ENCODE measurements around the gene CKAP5.

The CKAP5 gene

DNA sequence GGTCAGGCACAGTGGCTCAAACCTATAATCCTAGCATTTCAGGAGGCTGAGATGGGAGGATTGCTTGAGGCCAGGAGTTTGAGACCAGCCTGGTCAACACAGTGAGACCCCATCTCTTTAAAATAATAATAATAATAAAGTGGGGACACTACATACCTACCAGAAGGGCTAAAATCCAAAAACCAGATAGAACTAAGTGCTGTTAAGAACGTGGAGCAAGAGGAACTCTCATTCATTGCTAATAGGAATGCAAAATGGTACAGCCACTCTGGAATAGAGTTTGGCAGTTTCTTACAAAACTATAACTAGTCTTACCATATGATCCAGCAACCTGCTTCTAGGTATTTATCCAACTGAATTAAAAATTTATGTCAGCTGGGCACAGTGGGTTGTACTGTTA is 9.6 kb downstream of the CKAP5 start:
- CTCF ChIA-PET = no interaction called here
- POLR2A ChIA-PET = no interaction called here
- no peak overlapping the region for H3K27ac ChIP-seq (ENCODE audit: extremely low read depth, low read depth, low read length)

DNA sequence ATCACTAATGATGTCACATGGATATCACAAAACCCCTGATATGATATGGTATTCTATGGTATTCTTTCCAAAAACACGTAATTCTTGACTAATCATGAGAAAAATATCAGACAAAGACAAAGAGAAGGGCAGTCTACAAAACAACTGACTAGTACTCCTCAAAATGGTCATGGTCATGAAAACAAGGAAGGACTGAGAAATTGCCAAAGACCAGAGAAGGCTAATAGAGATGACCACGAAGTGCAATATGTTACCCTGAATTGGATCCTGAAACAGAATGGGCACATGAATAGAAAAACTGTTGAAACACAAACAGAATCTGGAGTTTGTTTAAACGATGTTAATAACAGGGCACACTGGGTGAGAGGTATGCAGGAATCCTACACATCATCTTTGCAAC is 10.2 kb downstream of the CKAP5 start:
- TF ChIP-seq ZNF580 (tag by site-specific recombination; IDR thresholded peaks at IDR 0.05) = no peak
- TF ChIP-seq YY2 (tag by site-specific recombination; IDR thresholded peaks at IDR 0.05) = no peak
- no peak for TF ChIP-seq FEZF1 (tag by site-specific recombination; IDR thresholded peaks at IDR 0.05)
- no peak for TF ChIP-seq KLF10 (tag by site-specific recombination; IDR thresholded peaks at IDR 0.05)
- no peak for TF ChIP-seq ZNF658 (tag by site-specific recombination; IDR thresholded peaks at IDR 0.05)
- ChIA-PET POLR2A (no interaction called here), CTCF (no interaction called here)
- no peaks in the 10 kb centered on the region for H3K36me3 ChIP-seq (ENCODE audit: control insufficient read depth in 2 of 2, insufficient read depth in 1 of 2, low read length in 2 of 2)
- no peak overlapping the region for H3K27ac ChIP-seq (ENCODE audit: extremely low read depth, low read depth, low read length)
- H3K4me3 ChIP-seq (ENCODE audit: low read depth, low read length) = no peak overlapping the region
- H3K4me1 ChIP-seq (ENCODE audit: control insufficient read depth, insufficient read depth, low read length) = peaks cover 3% of the 10 kb centered on the region; the same call in 1 of the 2 replicates
- no peaks in the 10 kb centered on the region for H3K9me3 ChIP-seq (ENCODE audit: control insufficient read depth, insufficient read depth, low read depth, low read length)

More for the DNA sequence above, 9.6 kb downstream of the CKAP5 start:
- Histone ChIP-seq H3K9me3 (ENCODE audit: control insufficient read depth, insufficient read depth, low read depth, low read length) (no peaks in the 10 kb centered on the region), H3K36me3 (ENCODE audit: control insufficient read depth in 2 of 2, insufficient read depth in 1 of 2, low read length in 2 of 2) (peaks cover 0 to 3% of the 10 kb centered on the region in 2 experiments; a peak in 1 of 3 replicates), H3K4me1 (ENCODE audit: control insufficient read depth, insufficient read depth, low read length) (peaks cover 3% of the 10 kb centered on the region; the same call in 1 of the 2 replicates), H3K4me3 (ENCODE audit: low read depth, low read length) (no peak overlapping the region)
- no peak for TF ChIP-seq ZNF585B (tag by site-specific recombination; IDR thresholded peaks at IDR 0.05)
- TF ChIP-seq ZNF354C (tag by site-specific recombination; IDR thresholded peaks at IDR 0.05; ENCODE audit: borderline replicate concordance, low read depth) = no peak
- TF ChIP-seq ZNF677 (tag by site-specific recombination; IDR thresholded peaks at IDR 0.05) = no peak
- no peak for TF ChIP-seq HOXA7 (CRISPR knock-in tag; IDR thresholded peaks at IDR 0.05; ENCODE audit: borderline replicate concordance)
- TF ChIP-seq ZNF624 (tag by site-specific recombination; IDR thresholded peaks at IDR 0.05) = no peak
- TF ChIP-seq ZNF560 (tag by site-specific recombination; IDR thresholded peaks at IDR 0.05; ENCODE audit: borderline replicate concordance) = no peak
- TF ChIP-seq ZNF707 (tag by site-specific recombination; IDR thresholded peaks at IDR 0.05) = no peak
- no peak for TF ChIP-seq ZBTB44 (tag by site-specific recombination; IDR thresholded peaks at IDR 0.05)
- TF ChIP-seq ZNF701 (tag by site-specific recombination; IDR thresholded peaks at IDR 0.05) = no peak
- TF ChIP-seq ZNF175 (tag by site-specific recombination; IDR thresholded peaks at IDR 0.05) = no peak
- TF ChIP-seq, protein P1, sequence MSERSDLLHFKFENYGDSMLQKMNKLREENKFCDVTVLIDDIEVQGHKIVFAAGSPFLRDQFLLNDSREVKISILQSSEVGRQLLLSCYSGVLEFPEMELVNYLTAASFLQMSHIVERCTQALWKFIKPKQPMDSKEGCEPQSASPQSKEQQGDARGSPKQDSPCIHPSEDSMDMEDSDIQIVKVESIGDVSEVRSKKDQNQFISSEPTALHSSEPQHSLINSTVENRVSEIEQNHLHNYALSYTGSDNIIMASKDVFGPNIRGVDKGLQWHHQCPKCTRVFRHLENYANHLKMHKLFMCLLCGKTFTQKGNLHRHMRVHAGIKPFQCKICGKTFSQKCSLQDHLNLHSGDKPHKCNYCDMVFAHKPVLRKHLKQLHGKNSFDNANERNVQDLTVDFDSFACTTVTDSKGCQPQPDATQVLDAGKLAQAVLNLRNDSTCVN (tag by site-specific recombination; optimal IDR thresholded peaks at IDR 0.05) = no peak
- TF ChIP-seq ZNF555 (tag by site-specific recombination; conservative IDR thresholded peaks at IDR 0.05) = no peak
- no peak for TF ChIP-seq ZEB2 (tag by site-specific recombination; IDR thresholded peaks at IDR 0.05)

DNA sequence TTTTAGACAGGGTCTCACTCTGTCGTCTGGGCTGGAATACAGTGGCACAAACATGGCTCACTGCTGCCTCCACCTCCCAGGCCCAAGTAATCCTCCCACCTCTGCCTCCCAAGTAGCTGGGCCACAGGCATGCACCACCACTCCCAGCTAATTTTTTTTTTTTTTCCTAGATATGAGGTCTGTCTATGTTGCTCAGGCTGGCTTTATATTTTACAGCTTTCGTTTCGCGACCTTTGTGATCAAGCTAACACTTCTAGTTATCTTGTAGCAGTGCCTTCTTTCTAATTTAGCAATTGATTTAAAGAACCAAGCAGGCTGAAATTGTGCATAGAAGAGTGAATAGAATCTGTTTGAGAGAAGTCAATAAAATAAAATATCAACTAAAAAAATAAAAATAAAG is 11.3 kb downstream of the CKAP5 start:
- POLR2A ChIA-PET = no interaction called here
- no peaks in the 10 kb centered on the region for H3K9me3 ChIP-seq (ENCODE audit: control insufficient read depth, insufficient read depth, low read depth, low read length)
- no peak overlapping the region for H3K4me3 ChIP-seq (ENCODE audit: low read depth, low read length)
- no peak overlapping the region for H3K27ac ChIP-seq (ENCODE audit: extremely low read depth, low read depth, low read length)
- CTCF ChIA-PET = interaction anchor here (0.7 kb wide), 1 partner anchor 9 kb away, joined by 5 read pairs; no protein-coding TSS in a partner anchor
- TF ChIP-seq ZNF121 (tag by site-specific recombination; IDR thresholded peaks at IDR 0.05) (no peak), GLIS1 (tag by site-specific recombination; IDR thresholded peaks at IDR 0.05) (0 out of 2 replicates have a peak, but pooled peaks have one; percentile 17), GLI4 (tag by site-specific recombination; IDR thresholded peaks at IDR 0.05) (no peak), ZNF830 (tag by site-specific recombination; IDR thresholded peaks at IDR 0.05; ENCODE audit: low read depth) (no peak), ZNF394 (tag by site-specific recombination; IDR thresholded peaks at IDR 0.05; ENCODE audit: borderline replicate concordance) (no peak)
- H3K36me3 ChIP-seq (ENCODE audit: control insufficient read depth in 2 of 2, insufficient read depth in 1 of 2, low read length in 2 of 2) = no peaks in the 10 kb centered on the region
- H3K4me1 ChIP-seq (ENCODE audit: control insufficient read depth, insufficient read depth, low read length) = peaks cover 3% of the 10 kb centered on the region; the same call in 1 of the 2 replicates

Data from HEK293 (cell line).